ENCODE measurements around the gene ACTC1.

The ACTC1 gene

GRCh38 chr15:34795267-34796081, at the start of gene ACTC1:
ACTC1 (minus strand) TSS chr15:34795549; CDS start chr15:34794808, 741 bp downstream.
- H3K27ac ChIP-seq = no peak within 1 kb of the TSS

GRCh38 chr15:34841262-34841725, 45.9 kb upstream of the ACTC1 start:
- no peaks in the 10 kb centered on the region for H3K9me3 ChIP-seq
- no peaks in the 10 kb centered on the region for H3K4me1 ChIP-seq (ENCODE audit: control insufficient read depth in 1 of 2, insufficient read depth in 1 of 2, low read depth in 1 of 2, low read length in 1 of 2)
- no peaks in the 10 kb centered on the region for H3K27me3 ChIP-seq
- no peaks in the 10 kb centered on the region for H3K36me3 ChIP-seq
- no peak overlapping the region for H3K27ac ChIP-seq
- no peak for TF ChIP-seq CTCF (IDR thresholded peaks at IDR 0.05)
- no peak overlapping the region for H3K4me3 ChIP-seq (ENCODE audit: low read depth in 1 of 2, low read length in 1 of 2)

More at GRCh38 chr15:34795267-34796081, at the start of gene ACTC1:
- Histone ChIP-seq H3K36me3 (no peaks in the 10 kb centered on the region), H3K9me3 (no peaks in the 10 kb centered on the region), H3K27me3 (peaks cover 95% of the 10 kb centered on the region), H3K4me3 (ENCODE audit: low read depth in 1 of 2, low read length in 1 of 2) (no peak within 1 kb of the TSS), H3K4me1 (ENCODE audit: control insufficient read depth in 1 of 2, insufficient read depth in 1 of 2, low read depth in 1 of 2, low read length in 1 of 2) (no peaks in the 10 kb centered on the region)
- no peak for TF ChIP-seq CTCF (IDR thresholded peaks at IDR 0.05)

GRCh38 chr15:34838282-34838681, 42.9 kb upstream of the ACTC1 start:
- Histone ChIP-seq H3K4me1 (ENCODE audit: control insufficient read depth in 1 of 2, insufficient read depth in 1 of 2, low read depth in 1 of 2, low read length in 1 of 2) (no peaks in the 10 kb centered on the region), H3K4me3 (ENCODE audit: low read depth in 1 of 2, low read length in 1 of 2) (no peak overlapping the region)
- TF ChIP-seq CTCF (IDR thresholded peaks at IDR 0.05) = no peak

GRCh38 chr15:34837246-34838016, 42.1 kb upstream of the ACTC1 start:
- Histone ChIP-seq H3K4me3 (ENCODE audit: low read depth in 1 of 2, low read length in 1 of 2) (no peak overlapping the region), H3K4me1 (ENCODE audit: control insufficient read depth in 1 of 2, insufficient read depth in 1 of 2, low read depth in 1 of 2, low read length in 1 of 2) (no peaks in the 10 kb centered on the region), H3K27me3 (no peaks in the 10 kb centered on the region), H3K27ac (no peak overlapping the region), H3K36me3 (no peaks in the 10 kb centered on the region), H3K9me3 (no peaks in the 10 kb centered on the region)
- TF ChIP-seq CTCF (IDR thresholded peaks at IDR 0.05) = no peak

More at GRCh38 chr15:34838282-34838681, 42.9 kb upstream of the ACTC1 start:
- H3K27ac ChIP-seq = no peak overlapping the region
- no peaks in the 10 kb centered on the region for H3K9me3 ChIP-seq
- H3K36me3 ChIP-seq = no peaks in the 10 kb centered on the region
- H3K27me3 ChIP-seq = no peaks in the 10 kb centered on the region

- no peak for TF ChIP-seq CTCF (IDR thresholded peaks at IDR 0.05)
- Histone ChIP-seq H3K4me3 (ENCODE audit: low read depth in 1 of 2, low read length in 1 of 2) (no peak overlapping the region), H3K9me3 (no peaks in the 10 kb centered on the region), H3K36me3 (no peaks in the 10 kb centered on the region), H3K27me3 (peaks cover 49% of the 10 kb centered on the region), H3K4me1 (ENCODE audit: control insufficient read depth in 1 of 2, insufficient read depth in 1 of 2, low read depth in 1 of 2, low read length in 1 of 2) (no peaks in the 10 kb centered on the region), H3K27ac (no peak overlapping the region)
Measured at GRCh38 chr15:34828145-34828911, 33.0 kb upstream of the ACTC1 start.
